HL-60 (cell line): ENCODE results near the gene CENPN.

ENCODE experiments used
- DNase-seq, 2 experiments: peaks; one replicate each; pipeline ENCODE4 v3.0.0-alpha.2; 2010 to 2020; ENCODE audit warnings: low read depth in 1 of 2, low spot score in 1 of 2
- H3K27ac ChIP-seq: fragments of 250-450 bp; sonication (Bioruptor Pico); replicated peaks from 2 replicates; pipeline ENCODE4 v1.5.1; 2020; ENCODE audit warnings: mild to moderate bottlenecking, moderate library complexity
- H3K27me3 ChIP-seq: fragments of 250-450 bp; sonication (Bioruptor Pico); 2 replicates; pipeline ENCODE4 v1.5.1; 2021; ENCODE audit warnings: mild to moderate bottlenecking, moderate library complexity; ENCODE audit not compliant: insufficient read depth, poor library complexity, severe bottlenecking
- H3K4me3 ChIP-seq: replicated peaks from 2 replicates; pipeline ENCODE4 v1.5.1; 2011; ENCODE audit warnings: mild to moderate bottlenecking, control low read depth, low read length; ENCODE audit not compliant: insufficient read depth
- CTCF ChIP-seq: IDR thresholded peaks from one replicate; pipeline ENCODE4 v1.5.1; 2011; ENCODE audit warnings: low read length, control low read depth, inconsistent platforms; ENCODE audit not compliant: insufficient read depth
- GABPA ChIP-seq: IDR thresholded peaks from 2 replicates; pipeline ENCODE4 v1.6.1; 2012; ENCODE audit warnings: low read depth
- POLR2AphosphoS5 ChIP-seq: IDR thresholded peaks from 2 replicates; pipeline ENCODE4 v1.6.1; 2012; ENCODE audit warnings: low read depth
- REST ChIP-seq: IDR thresholded peaks from 2 replicates; pipeline ENCODE4 v1.6.1; 2012; ENCODE audit warnings: low read depth; ENCODE audit not compliant: insufficient replicate concordance
- SPI1 ChIP-seq: IDR thresholded peaks from 2 replicates; pipeline ENCODE4 v1.6.1; 2012; ENCODE audit warnings: low read depth, mild to moderate bottlenecking, borderline replicate concordance

The CENPN gene

GRCh38 chr16:81040842-81041241 is 33.8 kb downstream of the CENPN start:
- no peak for DNase-seq
- no peak overlapping the region for H3K4me3 ChIP-seq
- TF ChIP-seq GABPA (no peak), REST (no peak), CTCF (no peak), POLR2AphosphoS5 (no peak), SPI1 (no peak)

GRCh38 chr16:81041696-81042095 is 34.7 kb downstream of the CENPN start:
- Histone ChIP-seq H3K27me3 (no peaks in the 10 kb centered on the region), H3K4me3 (no peak overlapping the region), H3K27ac (no peak overlapping the region)
- DNase-seq = no peak
- TF ChIP-seq SPI1 = no peak
- no peak for TF ChIP-seq CTCF
- no peak for TF ChIP-seq POLR2AphosphoS5
- no peak for TF ChIP-seq GABPA
- TF ChIP-seq REST = no peak

More at GRCh38 chr16:81040842-81041241, 33.8 kb downstream of the CENPN start:
- no peak overlapping the region for H3K27ac ChIP-seq
- no peaks in the 10 kb centered on the region for H3K27me3 ChIP-seq

- no peak overlapping the region for H3K27ac ChIP-seq
- TF ChIP-seq REST = no peak
- no peak for TF ChIP-seq POLR2AphosphoS5
- no peak for TF ChIP-seq CTCF
- no peak for TF ChIP-seq GABPA
- no peak for TF ChIP-seq SPI1
- DNase-seq = no peak
- H3K4me3 ChIP-seq = no peak overlapping the region
- no peaks in the 10 kb centered on the region for H3K27me3 ChIP-seq
Measured at GRCh38 chr16:81042821-81043220, 35.8 kb downstream of the CENPN start.
